Stimulated activated CD4-positive, alpha-beta T cell treated with anti-CD3 and anti-CD28 coated beads, Interleukin-15, amount 100 ng/mL, for 1 hour (primary cell): Measurements from ENCODE around the gene ZFP28.

Source experiments
- DNase-seq, 2 donors: peaks; one replicate each; pipeline ENCODE4 v3.0.0-alpha.2; 2020; ENCODE audit warnings: low read depth in 1 of 2, low spot score in 1 of 2

ZFP28 gene

GRCh38 chr19:56595548-56595899 lies 56.8 kb downstream of the ZFP28 start:
- no peak for DNase-seq

GRCh38 chr19:56596676-56597075 lies 57.9 kb downstream of the ZFP28 start:
- no peak for DNase-seq

- no peak for DNase-seq
Measured at GRCh38 chr19:56597696-56598095, 58.9 kb downstream of the ZFP28 start.

GRCh38 chr19:56601375-56601774 lies 62.6 kb downstream of the ZFP28 start:
- no peak for DNase-seq

- DNase-seq, result no peak
Measured at GRCh38 chr19:56603829-56604228, 65.1 kb downstream of the ZFP28 start.
